Kidney (tissue), 14 donors: ENCODE measurements around the gene CTIF. TPM values are rescaled to one million over a fixed set of nuclear protein-coding genes. Genes with fewer than 3 reads are reported as not detected.

Experiments
- DNase-seq, 5 donors: peaks; one replicate each; pipeline ENCODE4 v3.0.0-alpha.2; 2013 to 2020
- FAIRE-seq: peaks from 2 replicates; lab custom pipeline; 2012; peaks lifted over from hg19 to GRCh38; lab: Jason Lieb, UNC
- H3K27ac ChIP-seq, 2 donors: one replicate each; pipeline ENCODE4 v1.7.0; 2013; ENCODE audit warnings: low read depth in 2 of 2, low read length in 2 of 2, inconsistent platforms in 1 of 2
- H3K27me3 ChIP-seq: one replicate; pipeline ENCODE4 v1.7.1; 2013; ENCODE audit warnings: low read length, inconsistent platforms; ENCODE audit not compliant: control insufficient read depth, insufficient read depth
- H3K36me3 ChIP-seq, 3 donors: one replicate each; pipeline versions ENCODE4 v1.7.0 to v1.7.1; 2013; ENCODE audit warnings: low read length in 3 of 3, control low read depth in 1 of 3, inconsistent platforms in 1 of 3; ENCODE audit not compliant: insufficient read depth in 3 of 3, control insufficient read depth in 2 of 3
- H3K4me1 ChIP-seq, 3 donors: one replicate each; pipeline versions ENCODE4 v1.7.0 to v1.7.1; 2013; ENCODE audit warnings: low read length in 3 of 3, inconsistent platforms in 1 of 3, low read depth in 1 of 3; ENCODE audit not compliant: control insufficient read depth in 2 of 3, insufficient read depth in 2 of 3
- H3K4me3 ChIP-seq, 3 donors: one replicate each; pipeline versions ENCODE4 v1.7.0 to v1.8.1; 2013; ENCODE audit warnings: low read length in 3 of 3, control low read depth in 1 of 3, inconsistent platforms in 1 of 3
- H3K9ac ChIP-seq, 3 donors: one replicate each; pipeline versions ENCODE4 v1.7.0 to v1.7.1; 2013; ENCODE audit warnings: low read length in 3 of 3, control low read depth in 1 of 3, inconsistent platforms in 1 of 3
- H3K9me3 ChIP-seq, 3 donors: one replicate each; pipeline versions ENCODE4 v1.7.0 to v1.7.1; 2013; ENCODE audit warnings: low read length in 3 of 3, control low read depth in 1 of 3, inconsistent platforms in 1 of 3; ENCODE audit not compliant: control insufficient read depth in 2 of 3, insufficient read depth in 1 of 3
- intact Hi-C: fragments of 100-400 bp; cut with DNase I; formaldehyde crosslinking; loops from one replicate; pipeline ENCODE4 v1.11.1; 2022
- polyA plus RNA-seq: library from polyadenylated mRNA; stranded (reverse); fragments of 350-450 nt; fragmentation: Illumina TruSeq; extraction: RNeasy Lipid Tissue Mini Kit (QIAGEN cat#74804); gene quantifications from one replicate; pipeline ENCODE4 v1.2.3, GENCODE V29; 2014; ENCODE audit warnings: low read depth, low replicate concordance; ENCODE audit not compliant: insufficient read depth
- total RNA-seq: library from RNA; stranded (reverse); fragmentation: NEBNext Ultra II Directional; extraction: Animal tissue kit (Norgen Biotek cat#: 25700); gene quantifications from one replicate; pipeline ENCODE4 v1.2.1, GENCODE V29; 2021
- TF ChIP-seq, protein P1 (sequence below): IDR thresholded peaks from 3 replicates; pipeline ENCODE4 v1.5.1; 2012; ENCODE audit warnings: mild to moderate bottlenecking, moderate library complexity, borderline replicate concordance; ENCODE audit not compliant: insufficient read depth; ENCODE audit errors: extremely low read depth
- donor health status: control.
- donor health status: control.
- donor health status: control.
- donor health status: control.
- donor health status: control.
- donor health status: DM: yes; HTN: yes; CAD: no.
- donor health status: Normal renal cell carcinoma (clear cell type).

CTIF gene
- total and polyA plus RNA-seq, 2 donors from 2014 or later = 37.3 to 41.9 TPM

- no peaks in the 10 kb centered on the region for H3K9me3 ChIP-seq
- H3K27me3 ChIP-seq = no peaks in the 10 kb centered on the region
- no peaks in the 10 kb centered on the region for H3K36me3 ChIP-seq
- H3K27ac ChIP-seq = no peak overlapping the region
- H3K9ac ChIP-seq = no peak overlapping the region
- TF ChIP-seq, protein P1, sequence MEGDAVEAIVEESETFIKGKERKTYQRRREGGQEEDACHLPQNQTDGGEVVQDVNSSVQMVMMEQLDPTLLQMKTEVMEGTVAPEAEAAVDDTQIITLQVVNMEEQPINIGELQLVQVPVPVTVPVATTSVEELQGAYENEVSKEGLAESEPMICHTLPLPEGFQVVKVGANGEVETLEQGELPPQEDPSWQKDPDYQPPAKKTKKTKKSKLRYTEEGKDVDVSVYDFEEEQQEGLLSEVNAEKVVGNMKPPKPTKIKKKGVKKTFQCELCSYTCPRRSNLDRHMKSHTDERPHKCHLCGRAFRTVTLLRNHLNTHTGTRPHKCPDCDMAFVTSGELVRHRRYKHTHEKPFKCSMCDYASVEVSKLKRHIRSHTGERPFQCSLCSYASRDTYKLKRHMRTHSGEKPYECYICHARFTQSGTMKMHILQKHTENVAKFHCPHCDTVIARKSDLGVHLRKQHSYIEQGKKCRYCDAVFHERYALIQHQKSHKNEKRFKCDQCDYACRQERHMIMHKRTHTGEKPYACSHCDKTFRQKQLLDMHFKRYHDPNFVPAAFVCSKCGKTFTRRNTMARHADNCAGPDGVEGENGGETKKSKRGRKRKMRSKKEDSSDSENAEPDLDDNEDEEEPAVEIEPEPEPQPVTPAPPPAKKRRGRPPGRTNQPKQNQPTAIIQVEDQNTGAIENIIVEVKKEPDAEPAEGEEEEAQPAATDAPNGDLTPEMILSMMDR = no peak
- peaks cover 0 to 18% (median 15%) of the 10 kb centered on the region in 3 donors for H3K4me1 ChIP-seq
- H3K4me3 ChIP-seq = no peak overlapping the region
- FAIRE-seq (no peak), DNase-seq (peak in 2 of 5 donors; percentile 8 to 43)
- intact Hi-C loops = no loop called here
These were observed 259.8 kb downstream of the CTIF start for GRCh38 chr18:48798334-48799245.

DNA sequence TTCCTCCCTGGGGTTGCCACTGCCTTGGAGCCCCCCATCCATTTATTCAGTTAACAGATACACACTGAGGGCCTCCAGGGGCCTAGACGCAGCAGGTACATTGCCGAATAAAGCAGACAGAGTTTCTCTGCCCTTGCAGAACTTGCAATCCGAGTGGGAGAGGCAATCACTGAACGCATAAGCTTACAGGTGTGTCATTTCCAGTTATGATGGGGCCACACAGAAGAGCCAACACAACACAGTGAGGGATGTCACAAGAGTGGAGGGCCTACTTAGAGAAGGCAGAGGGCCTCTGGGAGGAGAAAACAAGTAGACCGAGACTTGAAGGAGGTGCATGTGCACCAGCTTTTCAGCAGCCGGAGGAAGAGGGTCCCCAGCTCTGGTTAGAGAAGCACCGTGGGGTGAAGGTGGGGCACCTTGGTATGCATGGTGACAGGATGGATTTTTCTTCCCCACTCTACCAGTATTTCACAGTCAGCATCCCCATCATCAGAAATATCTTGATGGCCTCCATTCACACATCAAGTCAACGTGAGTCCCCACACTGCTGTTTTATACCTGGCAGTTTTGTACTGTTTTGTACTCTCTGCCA lies 261.0 kb downstream of the CTIF start:
- TF ChIP-seq, protein P1 = no peak
- DNase-seq (no peak), FAIRE-seq (no peak)
- intact Hi-C loops = no loop called here
- no peaks in the 10 kb centered on the region for H3K27me3 ChIP-seq
- H3K9me3 ChIP-seq = no peaks in the 10 kb centered on the region
- H3K27ac ChIP-seq = peak overlapping the region in 1 of 2 donors; percentile 5
- peaks cover 0 to 28% (median 22%) of the 10 kb centered on the region in 3 donors for H3K4me1 ChIP-seq
- no peaks in the 10 kb centered on the region for H3K36me3 ChIP-seq
- no peak overlapping the region for H3K4me3 ChIP-seq
- H3K9ac ChIP-seq = no peak overlapping the region

DNA sequence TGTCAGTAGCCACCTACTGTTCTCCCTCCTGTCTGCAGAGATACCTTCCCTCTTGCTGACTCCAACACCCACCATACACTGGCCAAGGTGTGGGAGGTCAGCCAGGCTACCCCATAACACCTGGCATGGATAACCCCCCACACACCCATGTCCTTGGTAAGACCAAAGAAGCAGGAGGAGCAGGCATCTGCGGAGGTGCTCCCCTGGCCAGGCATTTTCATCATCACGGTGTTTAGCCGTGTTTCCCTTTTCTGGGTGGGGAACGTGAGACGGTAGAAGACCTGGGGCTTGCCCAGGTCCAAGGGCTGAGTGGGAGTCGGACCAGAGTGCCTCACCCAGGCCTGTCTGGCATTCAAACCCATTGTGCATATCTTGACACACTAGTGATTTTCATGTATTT lies 261.6 kb downstream of the CTIF start:
- TF ChIP-seq, protein P1 = no peak
- Histone ChIP-seq H3K27ac (peak overlapping the region; percentile 5 to 60), H3K9me3 (no peaks in the 10 kb centered on the region), H3K27me3 (no peaks in the 10 kb centered on the region), H3K4me3 (no peak overlapping the region), H3K36me3 (no peaks in the 10 kb centered on the region), H3K9ac (no peak overlapping the region), H3K4me1 (peaks cover 0 to 28% (median 22%) of the 10 kb centered on the region in 3 donors)
- peak in 2 of 5 donors; percentile 28 to 46 for DNase-seq
- FAIRE-seq = no peak
- intact Hi-C loops = no loop called here
